IPS-NIHi11 (cell line): ENCODE results near the gene CBARP.

Source experiments
- DNase-seq: peaks from one replicate; pipeline ENCODE4 v3.0.0; 2012; ENCODE audit warnings: mixed read lengths, low spot score

CBARP gene, protein sequence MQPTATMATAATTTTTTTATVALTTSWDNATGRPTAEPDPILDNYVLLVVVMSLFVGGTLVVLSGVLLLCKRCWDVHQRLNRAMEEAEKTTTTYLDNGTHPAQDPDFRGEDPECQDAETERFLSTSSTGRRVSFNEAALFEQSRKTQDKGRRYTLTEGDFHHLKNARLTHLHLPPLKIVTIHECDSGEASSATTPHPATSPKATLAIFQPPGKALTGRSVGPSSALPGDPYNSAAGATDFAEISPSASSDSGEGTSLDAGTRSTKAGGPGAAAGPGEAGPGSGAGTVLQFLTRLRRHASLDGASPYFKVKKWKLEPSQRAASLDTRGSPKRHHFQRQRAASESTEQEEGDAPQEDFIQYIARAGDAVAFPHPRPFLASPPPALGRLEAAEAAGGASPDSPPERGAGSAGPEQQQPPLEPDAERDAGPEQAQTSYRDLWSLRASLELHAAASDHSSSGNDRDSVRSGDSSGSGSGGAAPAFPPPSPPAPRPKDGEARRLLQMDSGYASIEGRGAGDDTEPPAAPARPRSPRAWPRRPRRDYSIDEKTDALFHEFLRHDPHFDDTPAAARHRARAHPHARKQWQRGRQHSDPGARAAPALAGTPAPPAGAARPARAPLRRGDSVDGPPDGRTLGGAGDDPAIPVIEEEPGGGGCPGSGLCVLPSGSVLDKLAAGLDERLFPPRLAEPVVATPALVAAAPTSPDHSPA

DNA sequence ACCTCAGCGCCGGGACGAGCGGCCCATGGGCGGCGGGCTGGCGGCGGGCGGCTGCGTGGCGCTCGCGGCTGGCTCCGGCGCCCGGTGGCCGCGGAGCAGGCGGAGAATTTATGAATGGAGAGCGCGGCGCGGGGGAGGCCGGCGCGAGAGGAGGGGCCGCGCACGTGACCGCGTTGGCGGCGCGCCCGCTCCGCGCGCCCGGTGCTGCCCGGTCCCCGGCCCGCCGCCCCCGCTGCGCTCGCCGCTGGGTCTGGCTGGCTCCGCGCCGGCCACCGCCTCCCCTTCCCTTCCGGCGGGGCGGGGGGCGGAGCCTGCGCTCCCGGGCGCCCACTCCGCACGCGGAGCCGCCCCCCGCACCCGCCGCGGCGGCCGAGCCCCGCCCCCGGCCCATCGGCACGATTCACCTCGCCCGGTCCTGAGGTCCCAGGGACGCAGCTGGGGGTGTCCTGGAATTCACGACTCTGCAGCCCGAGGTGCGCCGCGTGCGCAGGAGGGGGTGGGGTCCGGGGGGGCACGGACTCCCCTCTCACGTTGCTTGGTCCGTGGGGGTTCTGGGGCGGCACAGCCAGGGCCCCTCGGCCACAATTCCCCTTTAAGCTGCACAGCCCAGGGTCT lies at the start of gene CBARP:
CBARP (minus strand) TSS at position 252 of the 615 bp plus-strand sequence. CDS start 1,905 bp downstream, outside the sequence.
- DNase-seq, result peak; percentile 84

DNA sequence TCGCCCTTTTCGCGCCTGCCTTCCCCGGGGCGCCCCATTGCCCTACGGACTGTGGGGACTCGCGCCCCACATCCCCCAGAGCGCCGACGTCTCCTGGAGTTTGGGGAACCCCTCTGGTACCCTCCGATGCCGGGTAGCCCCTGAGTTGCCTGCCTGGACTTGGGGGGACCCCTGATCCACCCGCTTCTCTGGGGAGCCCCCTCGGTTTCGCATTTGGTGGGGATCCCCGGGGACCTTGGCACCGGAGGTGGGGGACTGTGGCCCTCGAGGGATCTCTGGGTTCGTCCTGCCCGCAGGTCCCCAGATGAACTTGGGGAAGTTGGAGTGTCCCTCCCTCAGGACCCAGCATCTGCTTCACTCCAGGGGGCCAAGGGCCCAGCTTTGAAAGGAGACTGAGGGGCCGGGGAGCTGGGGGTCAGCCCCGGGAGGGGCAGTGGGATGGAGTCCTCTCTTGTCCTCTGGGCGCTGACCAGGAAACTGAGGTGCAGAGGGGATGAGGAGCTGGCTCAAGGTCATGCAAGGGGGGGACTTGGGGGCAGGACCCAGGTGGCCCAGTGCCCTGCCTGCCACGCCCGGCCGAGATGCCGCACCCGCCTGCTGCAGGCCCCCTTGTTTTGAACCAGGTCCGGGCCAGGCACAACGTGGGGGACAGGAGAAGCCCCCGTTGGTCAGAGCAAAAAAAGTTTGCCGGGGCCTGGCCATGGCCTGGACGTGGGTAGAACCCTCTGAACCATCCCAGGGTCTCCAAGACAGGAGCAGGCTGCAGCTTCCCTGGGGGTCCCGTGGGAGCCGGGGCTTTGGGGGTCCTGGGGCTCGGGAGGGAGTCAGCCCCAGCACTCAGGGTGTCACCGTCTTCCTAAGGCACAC lies 48.9 kb upstream of the CBARP start:
- DNase-seq, result no peak

DNA sequence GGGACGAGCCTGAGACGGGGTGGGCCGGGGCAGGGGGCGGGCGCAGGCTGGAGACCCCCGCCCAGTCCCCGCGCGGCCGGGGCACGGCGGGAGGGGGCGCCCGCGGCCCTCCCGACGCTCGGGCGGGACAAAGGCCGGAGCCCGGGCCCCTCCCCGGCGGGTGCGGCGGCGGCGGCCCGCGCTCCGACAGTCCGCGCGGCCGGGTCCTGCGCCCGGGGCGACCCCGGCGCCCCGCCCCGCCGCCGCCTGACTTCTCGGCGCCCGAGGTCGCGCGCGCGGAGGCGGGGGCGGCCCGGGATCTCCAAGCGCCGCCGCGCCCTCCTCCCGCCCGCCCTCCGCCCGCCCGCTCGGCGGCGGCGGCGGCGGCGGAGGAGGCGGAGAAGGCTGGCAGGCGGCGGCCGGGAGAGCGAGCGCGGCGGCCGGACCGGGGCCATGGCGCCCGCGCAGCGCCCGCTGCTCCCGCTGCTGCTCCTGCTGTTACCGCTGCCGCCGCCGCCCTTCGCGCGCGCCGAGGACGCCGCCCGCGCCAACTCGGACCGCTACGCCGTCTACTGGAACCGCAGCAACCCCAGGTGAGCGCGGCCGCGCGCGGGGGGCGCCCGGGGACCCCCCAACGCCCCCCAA lies 48.0 kb upstream of the CBARP start, which contains the start of gene EFNA2:
EFNA2 (plus strand) TSS at position 137 of the 624 bp plus-strand sequence; CDS start at position 433, 296 bp downstream.
- DNase-seq, result peak; percentile 81

DNA sequence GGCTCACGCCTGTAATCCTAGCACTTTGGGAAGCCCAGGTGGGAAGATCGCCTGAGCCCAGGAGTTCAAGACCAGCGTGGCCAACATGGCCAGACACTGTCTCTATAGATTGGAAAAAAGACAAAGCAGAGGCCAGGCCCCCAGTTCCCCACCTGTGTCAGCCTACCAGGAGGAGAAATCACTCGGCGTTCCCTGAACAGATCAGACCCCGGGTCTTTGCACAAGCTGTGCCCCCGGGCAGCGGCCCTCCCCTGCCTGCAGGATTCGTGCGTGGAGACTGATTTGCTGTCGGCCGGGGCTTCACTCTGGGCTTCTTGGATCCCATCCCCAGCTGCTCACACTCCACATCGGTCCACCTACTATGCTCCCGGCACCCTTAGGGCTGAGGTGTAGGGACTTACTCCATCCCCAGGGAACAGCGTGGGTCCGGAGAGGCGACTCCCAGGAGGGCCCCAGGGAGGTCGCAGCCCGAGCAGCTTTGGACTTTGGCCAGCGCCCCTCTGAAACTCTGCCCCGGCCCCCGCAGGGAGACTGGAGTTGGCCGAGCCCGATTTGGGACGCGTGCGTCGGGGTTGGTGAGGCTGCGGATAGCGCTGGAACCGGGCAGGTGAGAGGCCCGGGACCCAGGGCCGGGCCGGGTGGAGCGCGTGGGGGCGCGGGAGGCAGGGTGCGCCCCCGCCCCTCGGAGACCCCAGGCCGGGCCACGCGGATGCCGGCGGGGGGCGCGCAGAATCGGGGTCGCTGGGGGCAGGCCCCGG lies 47.4 kb upstream of the CBARP start:
- DNase-seq, result no peak

DNA sequence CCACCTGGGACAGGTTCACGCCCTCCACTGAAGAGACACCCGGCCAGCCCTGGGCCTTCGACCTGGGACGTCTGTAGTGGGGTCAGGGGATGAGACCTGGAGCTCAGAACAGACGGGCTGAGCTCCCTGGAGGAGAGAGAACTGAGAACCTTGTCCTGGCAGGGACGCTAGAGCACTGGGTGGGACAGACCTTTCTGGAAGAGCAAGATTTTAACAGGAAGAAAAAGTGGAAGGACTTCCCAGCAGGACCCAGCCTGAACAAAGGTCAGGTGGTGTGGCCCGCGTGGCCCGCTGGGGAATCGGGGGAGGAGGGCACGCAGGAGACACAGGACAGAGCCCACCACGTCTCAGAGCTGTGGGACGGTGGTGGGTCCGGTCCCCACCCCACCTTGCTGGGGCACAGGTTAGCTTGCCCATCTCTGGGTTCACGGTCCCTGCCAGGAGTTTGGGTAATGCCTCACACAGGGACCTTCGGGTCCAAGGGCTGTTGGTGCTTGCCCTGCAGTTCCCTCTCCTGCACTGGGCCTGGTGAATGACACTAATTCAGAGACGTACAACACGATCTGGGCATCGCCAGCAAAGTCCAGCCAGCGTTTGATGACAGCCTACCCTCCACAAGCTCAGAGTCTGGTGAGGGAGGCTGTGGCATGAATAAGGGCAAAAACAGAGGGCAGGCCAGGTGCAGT lies 46.6 kb upstream of the CBARP start:
- no peak for DNase-seq

DNA sequence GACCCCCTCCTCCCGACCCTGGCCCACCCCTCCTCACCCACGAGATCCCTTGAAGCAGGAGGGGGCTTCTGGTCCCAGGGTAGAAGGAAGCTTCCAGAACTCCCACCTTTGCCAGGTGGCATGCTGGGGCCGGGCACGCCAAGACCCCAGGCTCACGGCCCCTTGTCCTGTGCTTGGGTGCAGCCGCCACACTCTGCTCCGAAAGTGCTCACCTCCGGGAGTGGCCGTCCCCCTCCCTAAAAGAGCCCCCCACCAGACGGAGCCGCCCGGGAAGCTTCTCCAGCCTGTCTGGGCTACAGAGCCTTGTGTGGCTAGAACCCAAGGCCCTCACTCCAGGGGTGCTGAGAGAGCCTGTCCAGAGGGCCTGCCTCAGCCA lies 46.1 kb upstream of the CBARP start:
- DNase-seq, result no peak

DNA sequence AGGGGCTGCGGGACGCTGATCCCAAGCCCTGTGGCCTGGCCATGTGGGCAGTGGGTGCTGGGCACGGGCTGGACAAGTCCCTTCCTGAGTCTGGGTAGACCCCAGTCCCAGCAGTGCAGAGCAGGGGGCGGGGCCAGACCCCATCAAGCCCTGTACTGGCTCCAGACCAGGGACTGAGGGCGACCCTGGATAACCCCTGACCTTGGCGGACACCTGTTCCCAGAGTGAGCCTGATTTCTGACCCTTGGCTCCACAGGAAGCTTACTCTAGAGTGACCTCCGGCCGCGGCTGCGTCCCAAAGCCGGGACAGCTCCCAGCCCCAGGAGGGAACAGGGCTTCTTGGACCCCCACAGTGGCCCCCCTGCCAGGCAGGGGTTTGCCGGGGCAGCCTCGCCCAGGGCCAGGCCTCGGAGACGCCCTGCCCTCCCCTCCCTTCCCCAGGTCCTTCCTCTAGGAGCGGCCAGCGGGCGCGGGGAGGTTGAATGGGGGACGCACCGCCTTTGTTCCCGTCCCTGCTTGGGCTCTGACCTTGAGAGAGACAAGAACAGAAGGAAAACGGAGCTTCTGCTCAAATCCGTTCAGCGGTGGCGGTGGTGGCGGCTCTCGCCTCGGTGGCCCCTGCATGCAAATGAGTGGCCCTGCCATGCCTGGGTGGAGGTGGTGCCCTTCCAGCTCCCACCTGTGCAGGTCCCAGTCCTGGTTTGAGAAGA lies 45.6 kb upstream of the CBARP start:
- DNase-seq, result no peak

DNA sequence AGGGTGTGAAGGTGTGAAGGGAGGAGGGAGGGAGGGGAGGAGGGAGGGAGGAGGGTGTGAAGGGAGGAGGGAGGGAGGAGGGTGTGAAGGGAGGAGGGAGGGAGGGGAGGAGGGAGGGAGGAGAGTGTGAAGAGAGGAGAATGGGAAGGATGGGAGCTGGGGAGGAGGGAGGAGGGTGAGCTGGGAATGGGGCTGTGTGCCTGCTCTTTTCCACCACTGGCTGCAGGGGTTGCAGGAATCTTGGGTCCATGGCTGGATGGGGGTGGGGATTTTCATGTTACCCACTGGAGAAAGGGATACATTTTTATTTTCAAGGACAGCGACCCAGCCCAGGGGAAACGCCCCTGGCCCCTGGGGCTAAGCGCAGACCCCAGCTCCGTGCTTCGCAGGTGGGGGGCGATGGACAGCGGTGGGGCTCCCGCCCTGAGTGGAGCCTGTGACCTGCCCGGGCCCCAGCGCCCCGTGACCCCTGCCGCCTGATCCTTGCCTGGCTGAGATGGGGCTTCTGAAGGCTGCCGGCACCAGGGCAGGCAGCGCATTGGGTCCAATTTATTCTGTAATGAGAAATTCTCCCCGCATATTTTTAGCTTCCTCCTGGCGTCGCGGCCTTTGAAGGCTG lies 44.9 kb upstream of the CBARP start:
- DNase-seq, result no peak

DNA sequence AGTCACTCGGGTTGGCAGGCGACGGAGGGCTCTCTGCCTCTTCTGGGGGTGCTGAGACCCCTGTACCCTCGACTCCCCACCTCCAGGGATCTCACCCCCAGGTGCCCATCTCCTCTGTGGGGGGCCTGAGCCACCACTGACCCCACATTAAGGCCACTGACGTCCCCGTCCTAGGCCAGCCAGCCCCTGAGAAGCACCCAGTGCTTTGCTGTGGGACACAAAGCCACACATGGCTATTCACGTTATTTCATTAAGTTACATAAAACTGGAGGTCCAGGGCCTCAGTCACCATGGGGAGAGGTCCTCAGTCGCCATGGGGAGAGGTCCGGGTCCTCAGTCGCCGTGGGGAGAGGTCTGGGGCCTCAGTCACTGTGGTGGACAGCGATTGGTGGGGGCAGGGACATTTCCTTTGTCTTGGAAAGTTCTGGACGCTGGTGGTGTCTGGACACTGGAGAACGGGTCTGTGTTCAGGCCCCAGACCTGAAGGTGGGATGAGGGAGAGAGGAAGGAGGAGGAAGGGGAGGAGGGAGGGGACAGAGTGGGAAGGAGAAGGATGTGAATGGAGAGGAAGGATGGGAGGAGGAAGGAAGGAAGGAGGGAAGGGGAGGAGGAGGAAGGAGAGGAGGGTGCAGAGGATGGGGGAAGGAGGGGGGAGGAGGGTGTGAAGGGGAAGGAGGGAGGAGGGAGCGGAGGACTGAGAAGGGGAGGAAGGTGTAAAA lies 43.9 kb upstream of the CBARP start:
- no peak for DNase-seq

DNA sequence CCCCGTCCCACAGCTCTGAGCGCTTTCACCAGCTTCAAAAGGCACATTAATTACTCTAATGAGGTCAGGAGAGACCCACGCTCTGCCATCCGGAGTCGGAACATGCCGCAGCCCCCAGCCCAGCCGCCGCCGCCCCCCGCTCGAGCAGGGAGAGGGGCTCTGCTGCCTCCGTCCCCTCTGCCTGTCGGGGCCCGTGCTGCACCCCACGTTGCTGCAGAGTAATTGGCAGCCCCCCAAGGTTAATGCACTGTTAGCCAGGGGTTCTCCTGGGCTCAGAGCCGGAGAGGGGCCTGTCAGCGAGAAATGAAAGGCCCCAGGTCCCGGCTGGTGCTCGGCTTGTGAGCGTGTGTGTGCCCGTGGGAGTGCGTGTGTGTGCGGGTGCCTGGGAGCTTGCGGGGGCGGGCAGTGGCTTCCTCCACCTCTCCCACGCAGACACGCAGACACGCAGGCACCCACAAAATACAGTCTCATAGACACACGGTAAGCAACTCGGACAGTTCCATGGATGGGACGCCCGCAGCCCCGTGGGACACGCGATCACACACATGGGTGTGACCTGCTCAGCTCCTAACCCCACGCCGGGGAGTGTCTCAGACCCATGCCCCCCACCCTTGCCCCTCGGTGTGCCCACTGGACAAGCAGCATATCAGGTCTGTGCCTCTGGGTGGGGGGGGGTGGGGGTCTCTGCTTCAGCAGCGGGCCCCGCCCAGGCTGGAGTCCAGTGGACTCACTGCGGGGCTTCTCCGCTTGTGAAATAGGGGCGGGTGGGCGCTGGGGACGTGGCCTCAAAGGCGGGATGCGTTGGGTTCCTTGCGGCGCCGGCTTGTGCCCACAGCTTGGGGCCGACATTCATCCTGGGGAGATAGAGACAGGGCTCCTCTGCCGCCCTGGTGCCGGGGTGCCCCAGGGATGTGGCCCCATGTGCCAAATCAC lies 43.1 kb upstream of the CBARP start:
- no peak for DNase-seq

DNA sequence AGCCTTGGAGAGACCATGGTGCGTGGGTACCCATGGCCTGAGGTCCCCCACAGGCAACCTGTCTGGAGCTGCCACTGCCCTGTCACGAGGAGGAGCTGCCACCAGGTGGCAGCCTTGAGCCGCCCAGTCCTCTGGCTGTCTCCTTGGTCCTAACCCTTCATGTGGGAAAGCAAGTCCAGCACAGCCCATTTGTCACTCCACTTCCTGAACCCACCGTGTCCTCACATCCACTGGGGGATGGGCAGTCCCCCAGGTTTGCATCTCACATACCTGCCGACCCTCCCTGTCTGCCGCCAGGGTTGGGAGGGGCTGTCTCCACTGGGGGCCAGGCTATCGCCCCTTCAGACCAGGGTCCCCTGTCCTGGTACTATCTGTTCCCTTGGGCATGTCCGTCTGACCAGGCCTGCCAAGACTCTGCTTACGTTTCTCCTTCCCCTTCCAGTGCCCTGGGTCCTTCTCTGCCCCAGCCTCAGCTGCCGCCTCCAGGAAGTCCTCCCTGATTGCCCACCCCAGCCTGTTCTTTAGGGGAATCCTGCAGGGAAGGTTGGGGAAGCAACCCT lies 42.1 kb upstream of the CBARP start:
- DNase-seq, result peak; percentile 83

DNA sequence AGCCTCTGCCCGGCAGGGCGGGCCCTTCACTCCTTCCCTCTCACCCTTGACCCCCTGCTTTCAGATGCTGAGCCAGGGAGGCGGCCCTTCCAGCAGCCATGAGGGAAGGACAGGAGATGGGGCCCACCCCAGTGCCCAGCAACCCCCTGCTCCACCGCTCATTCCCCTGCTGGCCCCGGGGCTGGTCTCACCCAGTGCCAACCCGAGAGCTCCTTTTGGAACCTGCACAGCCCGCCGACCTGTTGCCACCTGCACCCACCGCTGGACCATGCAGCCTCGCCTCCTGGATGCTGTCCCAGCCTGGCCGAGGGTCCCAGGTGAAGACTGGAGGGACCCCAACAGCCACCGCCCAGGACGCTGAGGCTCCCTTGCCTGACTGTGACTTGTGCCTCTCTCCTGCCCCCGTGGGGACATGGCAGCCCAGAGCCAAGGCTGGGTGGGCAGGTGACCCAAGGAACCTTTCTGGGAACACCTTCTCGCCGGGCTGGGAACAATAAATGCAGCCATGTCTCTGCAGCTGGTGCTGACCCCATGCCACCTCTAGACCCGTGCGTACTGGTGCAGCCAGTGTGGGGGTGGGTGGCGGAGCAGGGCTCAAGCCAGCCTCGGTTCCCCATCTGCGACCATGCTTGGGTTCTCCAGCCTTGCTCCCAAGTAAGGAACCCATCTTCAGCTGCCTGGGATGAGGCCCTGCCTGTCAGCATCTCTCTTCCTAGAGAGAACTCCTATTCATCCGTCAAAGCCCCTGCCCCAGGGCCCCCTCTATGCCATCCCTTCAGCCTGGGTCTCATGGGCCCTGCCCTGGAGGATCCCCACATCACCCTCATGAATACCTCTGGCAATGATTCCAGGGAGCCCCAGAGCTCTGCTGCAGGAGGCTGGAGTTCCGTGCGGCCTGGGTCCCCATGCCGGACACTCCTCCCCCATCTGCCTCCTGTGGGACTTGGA lies 41.2 kb upstream of the CBARP start:
- DNase-seq, result no peak

DNA sequence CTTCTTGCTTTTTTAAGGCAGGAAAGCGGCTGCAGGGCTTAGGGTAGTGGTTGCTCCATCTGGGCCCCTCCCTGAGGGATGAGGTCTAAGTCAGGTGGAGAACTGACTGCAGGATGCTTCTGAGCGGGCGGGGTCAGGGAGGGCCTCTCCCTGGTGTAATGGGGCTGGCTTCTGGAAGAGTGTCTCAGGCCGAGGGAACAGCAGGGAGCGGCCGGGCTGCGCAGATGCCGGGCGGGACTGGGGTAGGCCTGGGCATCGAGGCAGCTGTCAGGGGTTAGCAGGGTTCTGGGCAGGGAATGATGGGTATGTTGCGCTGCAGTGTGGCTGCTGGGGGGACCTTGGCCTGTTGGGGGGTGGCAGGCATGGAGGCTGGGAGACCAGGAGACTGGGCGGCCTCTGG lies 40.3 kb upstream of the CBARP start:
- DNase-seq, result no peak

DNA sequence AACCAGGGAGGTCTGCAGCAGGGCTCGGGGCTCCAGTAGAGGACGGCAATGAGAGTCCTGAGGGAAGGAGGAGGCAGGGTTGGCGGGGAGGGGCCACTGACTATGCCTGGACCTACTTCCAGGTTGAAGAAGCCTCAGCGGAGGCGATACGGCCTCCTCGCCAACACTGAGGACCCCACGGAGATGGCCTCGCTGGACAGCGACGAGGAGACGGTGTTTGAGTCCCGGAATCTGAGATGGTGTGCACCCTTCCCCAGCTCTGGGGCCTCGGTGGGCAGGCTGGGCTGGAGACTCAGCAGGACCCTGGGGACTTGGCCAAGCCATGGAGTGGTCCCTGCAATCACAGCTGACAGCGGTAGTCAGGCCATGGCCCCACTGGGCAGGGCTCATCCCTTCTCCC lies 39.3 kb upstream of the CBARP start:
- DNase-seq, result no peak

DNA sequence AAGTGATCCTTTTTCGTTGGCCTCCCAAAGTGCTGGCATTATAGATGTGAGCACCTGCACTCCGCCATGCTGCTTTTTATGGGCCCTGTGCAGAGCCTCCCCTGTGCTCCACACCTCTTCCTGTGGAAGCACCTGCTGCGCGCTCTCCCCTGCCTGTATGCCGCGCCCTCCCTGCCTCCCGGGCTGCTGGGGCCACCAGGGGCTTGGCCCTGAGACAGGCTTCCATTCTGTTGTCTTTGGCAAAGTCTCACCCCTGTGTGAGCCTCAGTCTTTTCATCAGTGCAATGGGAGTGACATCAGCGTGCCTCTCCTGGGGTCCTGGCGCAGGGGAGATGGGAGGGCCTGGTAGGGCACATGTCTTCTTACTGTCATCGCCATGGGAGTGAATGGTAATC lies 38.8 kb upstream of the CBARP start:
- DNase-seq, result no peak
